Activated T-helper 1 cell treated with anti-CD3 and anti-CD28 coated beads, Interleukin-2, amount 50 U/mL, for 16 hours (primary cell): ENCODE measurements around the gene B4GALT5.
"Not testable (repeated sequence)": the region's sequence is repeated elsewhere in the genome, so short reads cannot be mapped to it uniquely, and the experiment has no call there.

ENCODE experiments used
- DNase-seq, 2 donors: peaks; one replicate each; pipeline ENCODE4 v3.0.0-alpha.2; 2020; ENCODE audit warnings: low read depth in 1 of 2, low spot score in 1 of 2

Gene B4GALT5

GRCh38 chr20:49631061-49631716 lies 82.5 kb downstream of the B4GALT5 start:
- no peak for DNase-seq

GRCh38 chr20:49630396-49630951 lies 83.2 kb downstream of the B4GALT5 start:
- no peak for DNase-seq

- DNase-seq = no peak
These were observed 84.1 kb downstream of the B4GALT5 start for GRCh38 chr20:49629606-49630005.

- DNase-seq = not testable (repeated sequence)
These were observed 85.4 kb downstream of the B4GALT5 start for GRCh38 chr20:49628280-49628679.

GRCh38 chr20:49627329-49627761 lies 86.3 kb downstream of the B4GALT5 start:
- DNase-seq = no peak

GRCh38 chr20:49624988-49625387 lies 88.7 kb downstream of the B4GALT5 start:
- not testable (repeated sequence) for DNase-seq

GRCh38 chr20:49624317-49624716 lies 89.4 kb downstream of the B4GALT5 start:
- no peak for DNase-seq

- no peak for DNase-seq
These were observed 91.4 kb downstream of the B4GALT5 start for GRCh38 chr20:49622243-49622642.

- no peak for DNase-seq
These were observed 93.1 kb downstream of the B4GALT5 start for GRCh38 chr20:49620364-49621240.

- DNase-seq = no peak
These were observed 94.3 kb downstream of the B4GALT5 start for GRCh38 chr20:49619113-49620048.

GRCh38 chr20:49618289-49618688 lies 95.4 kb downstream of the B4GALT5 start:
- DNase-seq = no peak

GRCh38 chr20:49617394-49617793 lies 96.3 kb downstream of the B4GALT5 start:
- not testable (repeated sequence) for DNase-seq

- DNase-seq = no peak
These were observed 97.3 kb downstream of the B4GALT5 start for GRCh38 chr20:49616154-49617007.

GRCh38 chr20:49615401-49616153 lies 98.1 kb downstream of the B4GALT5 start:
- no peak for DNase-seq

- not testable (repeated sequence) for DNase-seq
These were observed 98.7 kb downstream of the B4GALT5 start for GRCh38 chr20:49615051-49615400.

GRCh38 chr20:49614338-49615050 lies 99.2 kb downstream of the B4GALT5 start:
- DNase-seq = no peak

GRCh38 chr20:49612127-49612738 lies 101.4 kb downstream of the B4GALT5 start:
- no peak for DNase-seq

GRCh38 chr20:49611539-49612126 lies 102.0 kb downstream of the B4GALT5 start:
- not testable (repeated sequence) for DNase-seq
